ENCODE data around the gene GRIK2.

- TF ChIP-seq CTCF (IDR thresholded peaks at IDR 0.05) (no peak), REST (IDR thresholded peaks at IDR 0.05; ENCODE audit: insufficient read depth in 1 of 2, low read depth in 2 of 2, low read length in 1 of 2) (no peak)
Observed at GRCh38 chr6:101912311-101912710, 518.8 kb downstream of the GRIK2 start.
